ENCODE data around the gene RNASE8.

RNASE8 gene

GRCh38 chr14:21106498-21107282, 49.1 kb downstream of the RNASE8 start:
- peak; percentile 74 for DNase-seq (ENCODE audit: low spot score)

GRCh38 chr14:21107283-21107800, 49.7 kb downstream of the RNASE8 start:
- no peak for DNase-seq (ENCODE audit: low spot score)
